KOPT-K1 (cell line): ENCODE measurements around the gene CHCHD1.
"Not testable (repeated sequence)": the region's sequence is repeated elsewhere in the genome, so short reads cannot be mapped to it uniquely, and the experiment has no call there.

Experiments
- H3K27ac ChIP-seq: fragments of 200-600 bp; sonication (generic); 2 replicates; pipeline ENCODE4 v1.5.1; 2016; ENCODE audit warnings: antibody characterized with exemption, mild to moderate bottlenecking, low read depth, low read length; ENCODE audit not compliant: poor library complexity, severe bottlenecking
- H3K36me3 ChIP-seq: fragments of 200-600 bp; sonication (generic); 2 replicates; pipeline ENCODE4 v1.5.1; 2017; ENCODE audit warnings: antibody characterized with exemption, mild to moderate bottlenecking, low read length, moderate library complexity; ENCODE audit not compliant: insufficient read depth
- H3K9me3 ChIP-seq: fragments of 200-600 bp; sonication (generic); 2 replicates; pipeline ENCODE4 v1.5.1; 2017; ENCODE audit warnings: antibody characterized with exemption, low read length, mild to moderate bottlenecking; ENCODE audit not compliant: insufficient read depth, poor library complexity, severe bottlenecking

Gene CHCHD1

DNA sequence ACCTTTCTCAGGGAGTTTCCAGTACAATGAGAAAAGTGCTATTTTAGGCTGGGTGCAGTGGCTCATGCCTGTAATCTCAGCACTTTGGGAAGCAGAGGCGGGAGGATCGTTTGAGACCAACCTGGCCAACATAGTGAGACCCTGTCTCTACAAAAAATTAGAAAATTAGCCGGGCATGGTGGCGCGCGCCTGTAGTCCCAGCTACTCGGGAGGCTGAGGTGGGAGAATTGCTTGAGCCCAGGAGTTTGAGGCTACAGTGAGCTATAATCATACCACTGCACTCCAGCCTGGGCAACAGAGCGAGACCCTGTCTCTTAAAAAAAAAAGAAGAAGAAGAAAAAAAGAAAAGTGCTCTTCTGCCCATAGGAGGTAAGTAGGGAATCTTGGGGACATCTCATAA, 14.2 kb downstream of the CHCHD1 start:
- H3K27ac ChIP-seq, H3K9me3 ChIP-seq: not testable (repeated sequence)
- H3K36me3 ChIP-seq = peaks cover 100% of the 10 kb centered on the region

DNA sequence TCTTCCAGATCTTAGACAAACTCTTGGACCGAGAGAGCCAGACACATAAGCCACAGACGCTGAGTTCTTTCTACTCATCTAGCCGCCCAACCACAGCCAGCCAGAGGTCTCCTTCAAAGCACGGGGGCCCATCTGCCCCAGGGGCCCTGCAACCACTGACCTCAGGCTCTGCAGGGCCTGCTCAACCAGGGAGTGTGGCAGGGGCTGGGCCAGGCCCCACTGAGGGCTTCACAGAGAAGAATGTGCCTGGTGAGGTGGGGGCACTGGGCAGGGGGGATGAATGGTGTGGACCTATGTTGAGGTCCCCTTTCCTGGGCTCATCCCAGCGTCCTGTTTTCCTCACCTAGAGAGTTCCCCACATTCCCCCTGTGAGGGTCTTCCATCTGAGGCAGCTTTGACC, 14.9 kb downstream of the CHCHD1 start:
- Histone ChIP-seq H3K36me3 (peaks cover 100% of the 10 kb centered on the region), H3K27ac (no peak overlapping the region), H3K9me3 (no peaks in the 10 kb centered on the region)

DNA sequence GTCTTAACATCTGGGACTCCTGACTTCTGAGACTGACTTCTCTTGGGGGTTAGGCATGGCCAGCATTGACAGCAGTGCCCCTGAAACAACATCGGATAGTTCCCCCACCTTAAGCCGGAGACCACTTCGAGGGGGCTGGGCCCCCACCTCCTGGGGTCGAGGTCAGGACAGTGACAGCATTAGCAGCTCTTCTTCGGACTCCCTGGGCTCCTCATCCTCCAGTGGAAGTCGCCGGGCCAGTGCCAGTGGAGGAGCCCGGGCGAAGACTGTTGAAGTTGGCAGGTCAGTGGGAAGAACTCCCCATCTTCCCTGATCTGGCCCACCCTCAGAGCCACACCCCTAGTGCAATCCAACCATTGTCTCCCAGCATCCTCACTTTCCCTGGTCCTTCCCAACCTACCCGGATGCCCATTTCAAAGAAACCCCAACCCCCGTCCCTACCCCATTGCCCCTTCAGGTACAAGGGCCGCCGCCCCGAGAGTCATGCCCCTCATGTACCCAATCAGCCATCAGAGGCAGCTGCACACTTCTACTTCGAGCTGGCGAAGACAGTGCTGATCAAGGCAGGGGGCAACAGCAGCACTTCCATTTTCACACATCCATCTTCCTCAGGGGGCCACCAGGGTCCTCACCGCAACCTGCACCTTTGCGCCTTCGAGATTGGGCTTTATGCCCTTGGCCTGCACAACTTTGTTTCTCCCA, 15.6 kb downstream of the CHCHD1 start:
- Histone ChIP-seq H3K9me3 (no peaks in the 10 kb centered on the region), H3K36me3 (peaks cover 100% of the 10 kb centered on the region), H3K27ac (no peak overlapping the region)

DNA sequence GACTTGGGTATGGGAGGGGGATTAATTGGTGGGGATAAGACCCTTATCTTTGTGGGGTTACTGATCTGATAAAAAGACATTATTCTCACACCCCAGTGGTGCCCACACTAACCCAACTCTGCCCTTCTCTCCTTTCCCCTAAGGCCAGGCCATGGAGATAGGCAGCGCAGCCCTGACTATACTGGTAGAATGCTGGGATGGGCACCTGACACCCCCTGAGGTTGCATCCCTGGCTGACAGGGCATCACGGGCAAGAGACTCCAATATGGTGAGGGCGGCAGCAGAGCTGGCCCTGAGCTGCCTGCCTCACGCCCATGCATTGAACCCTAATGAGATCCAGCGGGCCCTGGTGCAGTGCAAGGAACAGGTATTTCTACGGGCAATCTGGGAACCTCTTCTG, 16.2 kb downstream of the CHCHD1 start:
- Histone ChIP-seq H3K9me3 (no peaks in the 10 kb centered on the region), H3K36me3 (peaks cover 100% of the 10 kb centered on the region), H3K27ac (no peak overlapping the region)

DNA sequence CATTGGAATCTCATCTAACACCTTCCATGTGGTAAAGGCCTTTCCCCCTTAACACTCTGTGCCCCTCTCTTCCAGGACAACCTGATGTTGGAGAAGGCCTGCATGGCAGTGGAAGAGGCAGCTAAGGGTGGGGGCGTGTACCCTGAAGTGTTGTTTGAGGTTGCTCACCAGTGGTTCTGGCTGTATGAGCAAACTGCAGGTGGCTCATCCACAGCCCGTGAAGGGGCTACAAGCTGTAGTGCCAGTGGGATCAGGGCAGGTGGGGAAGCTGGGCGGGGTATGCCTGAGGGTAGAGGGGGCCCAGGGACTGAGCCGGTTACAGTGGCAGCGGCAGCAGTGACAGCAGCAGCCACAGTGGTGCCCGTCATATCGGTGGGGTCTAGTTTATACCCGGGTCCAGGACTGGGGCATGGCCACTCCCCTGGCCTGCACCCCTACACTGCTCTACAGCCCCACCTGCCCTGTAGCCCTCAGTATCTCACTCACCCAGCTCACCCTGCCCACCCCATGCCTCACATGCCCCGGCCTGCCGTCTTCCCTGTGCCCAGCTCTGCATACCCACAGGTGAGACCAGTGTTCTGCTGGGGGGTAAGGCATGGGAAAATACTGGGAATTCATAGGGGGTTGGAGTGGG, 17.2 kb downstream of the CHCHD1 start:
- H3K27ac ChIP-seq = no peak overlapping the region
- no peaks in the 10 kb centered on the region for H3K9me3 ChIP-seq
- peaks cover 100% of the 10 kb centered on the region for H3K36me3 ChIP-seq

DNA sequence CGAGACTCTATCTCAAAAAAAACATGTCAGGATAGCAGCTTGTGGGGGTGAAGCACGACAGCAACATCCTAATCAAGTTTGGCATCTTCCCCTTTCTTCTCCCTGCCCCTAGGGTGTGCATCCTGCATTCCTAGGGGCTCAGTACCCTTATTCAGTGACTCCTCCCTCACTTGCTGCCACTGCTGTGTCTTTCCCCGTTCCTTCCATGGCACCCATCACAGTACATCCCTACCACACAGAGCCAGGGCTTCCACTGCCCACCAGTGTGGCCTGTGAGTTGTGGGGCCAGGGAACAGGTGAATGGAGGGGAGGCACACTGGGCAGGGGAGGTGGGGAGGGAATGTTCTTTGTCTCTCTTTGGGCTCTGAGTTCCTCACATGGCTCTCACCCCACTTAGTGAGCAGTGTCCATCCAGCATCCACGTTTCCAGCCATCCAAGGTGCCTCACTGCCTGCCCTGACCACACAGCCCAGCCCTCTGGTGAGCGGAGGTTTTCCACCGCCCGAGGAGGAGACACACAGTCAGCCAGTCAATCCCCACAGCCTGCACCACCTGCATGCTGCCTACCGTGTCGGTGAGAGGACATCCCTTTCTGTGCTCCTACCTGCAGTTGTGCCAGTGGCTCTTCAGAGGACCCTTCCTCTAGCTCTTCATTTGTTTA, 18.2 kb downstream of the CHCHD1 start:
- Histone ChIP-seq H3K9me3 (no peaks in the 10 kb centered on the region), H3K36me3 (peaks cover 100% of the 10 kb centered on the region)

DNA sequence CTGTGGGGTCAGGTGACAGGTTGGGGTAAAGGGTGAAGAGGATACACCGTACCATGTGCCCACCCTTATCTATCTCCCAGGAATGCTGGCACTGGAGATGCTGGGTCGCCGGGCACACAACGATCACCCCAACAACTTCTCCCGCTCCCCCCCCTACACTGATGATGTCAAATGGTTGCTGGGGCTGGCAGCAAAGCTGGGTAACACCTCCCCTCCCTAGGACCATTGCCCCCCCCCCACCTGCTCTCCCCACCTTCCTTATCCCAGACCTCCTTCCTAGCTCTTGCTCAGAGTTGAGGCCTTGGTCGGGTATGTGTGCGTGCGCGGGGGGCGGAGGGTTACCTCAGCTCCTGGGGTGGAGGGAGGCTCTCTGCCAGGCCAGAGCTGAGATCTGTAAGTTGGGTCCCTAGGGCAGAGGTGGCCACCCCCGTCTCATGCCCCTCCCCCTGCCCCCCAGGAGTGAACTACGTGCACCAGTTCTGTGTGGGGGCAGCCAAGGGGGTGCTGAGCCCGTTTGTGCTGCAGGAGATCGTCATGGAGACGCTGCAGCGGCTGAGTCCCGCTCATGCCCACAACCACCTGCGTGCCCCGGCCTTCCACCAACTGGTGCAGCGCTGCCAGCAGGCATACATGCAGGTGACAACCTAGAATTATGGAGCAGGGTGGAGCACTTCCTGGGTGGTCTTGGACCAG, 18.9 kb downstream of the CHCHD1 start:
- Histone ChIP-seq H3K36me3 (peaks cover 100% of the 10 kb centered on the region), H3K9me3 (no peaks in the 10 kb centered on the region), H3K27ac (no peak overlapping the region)

More for the DNA sequence above, 18.2 kb downstream of the CHCHD1 start:
- H3K27ac ChIP-seq = no peak overlapping the region

DNA sequence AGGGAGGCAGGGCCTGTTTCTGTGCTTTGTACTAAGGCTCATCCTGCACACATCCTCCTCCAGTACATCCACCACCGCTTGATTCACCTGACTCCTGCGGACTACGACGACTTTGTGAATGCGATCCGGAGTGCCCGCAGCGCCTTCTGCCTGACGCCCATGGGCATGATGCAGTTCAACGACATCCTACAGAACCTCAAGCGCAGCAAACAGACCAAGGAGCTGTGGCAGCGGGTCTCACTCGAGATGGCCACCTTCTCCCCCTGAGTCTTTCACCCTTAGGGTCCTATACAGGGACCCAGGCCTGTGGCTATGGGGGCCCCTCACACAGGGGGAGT, 19.4 kb downstream of the CHCHD1 start:
- peaks cover 100% of the 10 kb centered on the region for H3K36me3 ChIP-seq

DNA sequence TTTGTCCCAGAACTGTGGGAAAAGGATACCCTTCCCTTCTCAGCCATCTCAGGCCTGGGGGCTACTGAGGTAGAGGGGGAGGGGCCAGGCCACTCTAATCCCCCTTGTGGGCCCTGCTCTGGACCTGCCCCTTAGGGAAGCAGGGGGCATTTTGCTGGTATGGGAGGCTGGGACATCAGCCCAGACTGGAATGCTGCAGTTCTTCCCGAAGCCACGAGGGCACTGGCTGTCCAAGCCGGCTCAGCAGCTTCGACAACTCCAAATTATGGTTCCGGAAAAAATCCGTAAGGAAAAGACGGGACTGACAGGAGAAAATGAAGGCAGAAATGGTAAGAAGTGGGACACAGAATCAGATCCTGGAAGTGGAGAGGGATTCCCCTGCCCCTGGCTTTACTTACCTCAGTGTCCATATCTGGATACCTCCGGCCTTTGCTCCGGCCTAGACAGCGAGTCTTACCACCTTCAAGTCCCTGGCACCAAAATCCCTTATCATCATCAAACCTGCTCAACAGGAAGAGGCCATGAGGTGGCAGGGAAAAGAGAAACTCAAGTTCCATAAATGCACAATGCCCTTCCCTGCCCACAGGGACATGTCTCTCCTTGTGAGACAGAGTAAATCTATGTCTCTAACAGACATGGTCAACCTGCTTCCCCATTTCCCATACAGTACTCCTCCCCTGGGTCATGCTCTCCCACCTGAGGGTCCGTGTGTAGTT, 20.6 kb downstream of the CHCHD1 start:
- H3K9me3 ChIP-seq = no peaks in the 10 kb centered on the region
- H3K27ac ChIP-seq = no peak overlapping the region
- peaks cover 100% of the 10 kb centered on the region for H3K36me3 ChIP-seq

More for the DNA sequence above, 19.4 kb downstream of the CHCHD1 start:
- H3K27ac ChIP-seq = no peak overlapping the region
- no peaks in the 10 kb centered on the region for H3K9me3 ChIP-seq

DNA sequence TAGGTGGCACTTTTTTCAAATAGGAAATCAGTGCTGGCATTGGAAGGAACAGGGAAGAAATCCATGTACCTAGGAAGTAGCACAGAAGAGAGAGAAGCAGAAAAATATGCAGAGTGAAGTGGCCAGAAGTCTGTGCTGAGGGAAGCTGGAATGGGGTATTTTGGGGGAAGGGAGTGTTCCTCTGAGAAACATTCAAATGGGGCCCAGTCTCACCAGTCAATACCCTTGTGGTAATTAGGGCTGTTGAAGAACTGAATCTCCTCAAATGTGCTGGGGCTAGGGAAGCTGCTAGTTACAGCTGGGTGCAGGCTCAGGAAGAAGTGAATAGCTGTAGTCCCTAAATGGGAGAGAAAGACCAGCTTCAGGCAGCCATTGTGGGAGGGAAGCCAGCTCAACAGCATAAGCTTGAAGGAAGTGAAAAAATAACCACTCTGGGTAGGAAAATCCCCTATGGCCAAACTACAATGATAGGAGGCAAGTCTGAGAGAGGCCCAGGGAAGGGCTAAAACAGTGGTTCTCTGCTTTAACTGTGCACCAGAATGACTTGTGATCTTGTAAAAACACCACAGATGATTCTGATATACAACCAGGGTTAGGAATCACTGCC, 21.9 kb downstream of the CHCHD1 start:
- H3K27ac ChIP-seq = no peak overlapping the region
- peaks cover 100% of the 10 kb centered on the region for H3K36me3 ChIP-seq
- H3K9me3 ChIP-seq = no peaks in the 10 kb centered on the region

DNA sequence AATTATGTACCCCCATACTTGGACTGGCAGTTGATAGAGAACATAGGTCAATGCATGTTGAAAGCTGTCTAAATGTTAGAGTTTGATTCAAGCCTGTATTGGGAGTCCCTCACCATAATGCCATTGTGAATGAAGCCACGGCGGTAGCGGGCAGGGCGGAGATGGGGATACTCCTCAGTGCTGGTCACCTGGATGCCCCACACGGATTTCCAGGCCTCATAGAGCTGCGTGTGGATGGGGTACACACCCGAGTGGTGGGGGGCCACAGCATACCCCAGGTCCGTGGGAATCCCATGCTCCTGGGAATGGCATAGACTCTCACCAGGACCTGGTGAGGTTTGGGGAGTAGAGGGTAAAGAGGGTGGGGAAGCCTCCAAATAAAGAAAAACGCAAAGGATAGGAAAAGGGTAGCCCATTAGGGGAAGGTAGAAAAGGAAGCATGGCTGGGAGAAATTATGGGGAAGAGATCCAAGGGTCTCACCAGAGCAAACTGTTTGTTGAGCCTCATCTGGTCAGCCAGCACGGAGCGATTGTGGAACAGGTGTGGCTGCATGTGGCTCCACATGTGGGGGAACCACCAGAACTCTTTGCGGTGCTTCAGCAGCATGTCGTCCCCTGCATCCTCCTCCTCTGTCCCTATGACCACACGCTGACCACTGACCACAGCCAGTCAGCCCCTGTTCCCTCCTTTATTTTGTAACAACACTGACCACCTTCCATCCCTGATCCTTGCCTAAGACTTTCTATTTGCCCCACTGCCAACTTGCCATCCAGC, 24.5 kb downstream of the CHCHD1 start:
- Histone ChIP-seq H3K27ac (no peak overlapping the region), H3K36me3 (peaks cover 84% of the 10 kb centered on the region), H3K9me3 (no peaks in the 10 kb centered on the region)

DNA sequence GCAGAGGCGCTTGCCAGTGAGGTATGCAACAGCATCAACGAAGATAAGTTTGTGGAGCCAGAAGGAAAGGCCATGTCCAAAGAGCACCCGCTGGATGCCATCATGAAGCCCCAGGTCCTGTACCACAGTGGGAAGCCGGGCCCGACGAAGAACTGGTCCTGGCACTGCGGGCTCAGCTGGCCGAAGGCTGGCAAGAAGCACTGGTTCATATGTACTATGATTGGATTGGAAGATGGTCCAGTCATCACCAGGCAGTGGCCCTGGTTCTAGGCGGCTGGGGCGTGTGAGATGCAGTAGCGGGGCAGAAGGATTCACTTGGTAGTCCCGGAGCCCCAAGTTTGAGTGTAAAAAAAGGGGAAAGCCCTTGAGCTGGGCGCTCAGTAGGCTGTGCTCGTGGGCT, 25.6 kb downstream of the CHCHD1 start:
- no peaks in the 10 kb centered on the region for H3K9me3 ChIP-seq
- peaks cover 73% of the 10 kb centered on the region for H3K36me3 ChIP-seq
- no peak overlapping the region for H3K27ac ChIP-seq

DNA sequence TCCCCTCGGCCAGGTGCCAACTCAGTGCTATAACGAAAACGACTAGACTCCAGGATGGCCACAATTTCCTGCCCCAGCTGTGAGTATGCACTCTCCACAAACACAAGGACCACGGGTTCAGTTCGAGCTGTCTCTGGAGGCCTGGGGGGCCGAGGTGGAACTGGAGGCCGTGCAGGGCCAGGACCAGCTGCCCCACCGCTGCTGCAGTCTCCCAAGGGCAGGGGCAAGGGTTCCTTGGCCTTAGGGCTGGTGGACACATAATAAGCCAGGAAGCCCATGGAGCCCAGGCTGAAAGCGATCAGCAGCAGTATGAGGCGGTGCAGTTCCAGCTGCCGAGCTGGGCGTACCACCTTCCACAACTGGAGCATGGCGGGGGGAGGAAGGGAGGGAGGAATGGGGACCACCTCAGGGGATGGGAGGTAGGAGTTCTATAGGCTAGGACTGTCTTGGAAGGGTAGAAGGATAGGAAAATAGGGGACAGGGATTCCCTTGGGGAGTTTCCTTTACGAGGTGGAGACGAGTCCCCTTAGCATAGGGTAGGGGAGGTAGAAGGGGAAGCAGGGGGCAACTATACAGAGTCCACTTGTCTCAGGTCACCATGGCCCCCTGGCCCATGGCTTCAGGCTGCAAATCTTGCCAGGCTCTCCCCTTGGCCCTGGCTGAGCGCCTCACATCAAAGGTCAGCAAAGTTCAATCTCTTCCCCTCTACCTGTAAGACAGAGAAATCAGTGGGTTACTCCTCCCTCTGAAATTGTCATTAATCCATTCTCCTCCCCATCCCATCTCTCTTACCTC, 26.4 kb downstream of the CHCHD1 start:
- H3K36me3 ChIP-seq = peaks cover 73% of the 10 kb centered on the region
- no peak overlapping the region for H3K27ac ChIP-seq
- no peaks in the 10 kb centered on the region for H3K9me3 ChIP-seq
